Frontal cortex (tissue), 4 donors: Measurements from ENCODE around the gene SOX11. TPM values are rescaled to one million over a fixed set of nuclear protein-coding genes. Genes with fewer than 3 reads are reported as not detected.

Experiments used
- DNase-seq, 2 donors: peaks; one replicate each; pipeline ENCODE4 v3.0.0; 2012; ENCODE audit warnings: low spot score in 2 of 2
- FAIRE-seq: peaks from 2 replicates; lab custom pipeline; 2012; peaks lifted over from hg19 to GRCh38; lab: Jason Lieb, UNC
- total RNA-seq: library from RNA; depleted of rRNA; stranded (reverse); fragments of >200 nt; gene quantifications from one replicate; pipeline ENCODE4 v1.2.3, GENCODE V29; 2014
- donor health status: control.
- donor health status: control.
- donor health status: control.

The SOX11 gene
- total RNA-seq, 1 donor from 2014 or later, result 345 TPM

DNA sequence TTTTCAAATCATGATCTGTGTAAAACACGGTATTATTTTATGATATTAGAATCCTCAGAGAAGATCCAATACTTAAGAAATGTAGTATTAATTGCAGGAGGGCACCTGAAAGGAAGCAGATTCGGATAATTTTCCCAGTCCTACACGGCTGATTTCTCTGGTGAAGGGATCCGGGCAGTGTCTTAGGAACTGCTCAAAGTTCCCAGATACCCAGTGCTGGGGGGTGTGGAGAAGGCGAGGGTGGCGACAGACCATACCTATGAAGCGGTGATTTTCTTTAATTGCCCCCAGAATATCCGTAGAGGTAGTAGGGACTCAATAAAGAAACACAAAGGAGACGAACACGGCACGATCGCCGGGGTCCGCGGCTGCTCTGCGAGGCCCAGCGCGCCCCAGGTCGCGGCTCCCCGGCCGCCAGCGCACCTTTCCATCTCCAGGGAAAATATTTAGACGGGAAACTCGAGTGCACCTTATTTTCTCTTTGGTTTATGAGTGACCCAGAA, 1.4 kb upstream of the SOX11 start:
- DNase-seq, result no peak
- FAIRE-seq, result no peak

DNA sequence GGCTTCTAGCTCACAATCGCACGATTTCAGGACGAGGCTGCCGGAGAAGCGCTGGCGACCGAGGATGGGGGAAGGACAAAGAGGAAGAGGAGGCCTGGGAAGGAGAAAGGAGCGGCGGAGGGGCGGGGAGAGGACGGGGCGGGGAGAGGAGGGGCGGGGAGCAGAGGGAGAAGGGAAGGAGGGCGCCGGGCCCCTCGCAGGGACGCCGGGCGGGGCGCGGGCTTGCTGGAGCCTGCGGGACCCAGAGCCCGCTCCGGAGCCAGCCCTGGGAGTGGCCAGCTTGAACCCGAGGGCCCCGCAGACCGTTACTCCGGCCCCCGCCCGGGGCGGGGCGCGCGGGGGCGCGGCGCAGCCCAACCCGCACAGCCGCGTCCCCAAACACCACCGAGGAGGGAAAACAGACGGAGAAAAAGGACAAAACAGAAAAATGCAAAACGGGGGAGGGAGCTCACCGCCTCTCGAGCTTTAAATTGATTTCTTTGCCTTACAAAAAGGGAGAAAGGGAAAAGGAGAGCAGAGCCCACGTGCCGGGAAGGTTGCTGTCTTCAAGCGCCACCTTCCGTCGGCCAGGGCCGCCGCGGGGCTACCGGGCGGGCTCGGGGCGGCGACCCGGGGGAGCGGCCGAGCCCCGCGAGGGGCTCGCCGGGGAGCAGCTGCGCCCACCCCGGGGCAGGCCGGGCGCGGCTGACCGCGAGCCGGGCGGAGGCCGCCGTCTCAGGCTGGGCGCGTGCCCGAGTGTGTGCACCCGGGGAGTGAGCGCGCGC, 781 bp upstream of the SOX11 start:
- DNase-seq (peak in 1 of 2 donors; percentile 53), FAIRE-seq (no peak)

DNA sequence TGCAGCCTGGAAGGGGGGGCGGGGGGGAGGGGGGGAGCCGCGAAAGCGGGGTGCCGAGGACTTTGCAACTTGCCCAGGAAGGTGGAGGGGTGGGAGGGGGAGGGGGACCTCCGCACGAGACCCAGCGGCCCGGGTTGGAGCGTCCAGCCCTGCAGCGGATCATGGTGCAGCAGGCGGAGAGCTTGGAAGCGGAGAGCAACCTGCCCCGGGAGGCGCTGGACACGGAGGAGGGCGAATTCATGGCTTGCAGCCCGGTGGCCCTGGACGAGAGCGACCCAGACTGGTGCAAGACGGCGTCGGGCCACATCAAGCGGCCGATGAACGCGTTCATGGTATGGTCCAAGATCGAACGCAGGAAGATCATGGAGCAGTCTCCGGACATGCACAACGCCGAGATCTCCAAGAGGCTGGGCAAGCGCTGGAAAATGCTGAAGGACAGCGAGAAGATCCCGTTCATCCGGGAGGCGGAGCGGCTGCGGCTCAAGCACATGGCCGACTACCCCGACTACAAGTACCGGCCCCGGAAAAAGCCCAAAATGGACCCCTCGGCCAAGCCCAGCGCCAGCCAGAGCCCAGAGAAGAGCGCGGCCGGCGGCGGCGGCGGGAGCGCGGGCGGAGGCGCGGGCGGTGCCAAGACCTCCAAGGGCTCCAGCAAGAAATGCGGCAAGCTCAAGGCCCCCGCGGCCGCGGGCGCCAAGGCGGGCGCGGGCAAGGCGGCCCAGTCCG, 540 bp downstream of the SOX11 start:
- FAIRE-seq, result no peak
- DNase-seq, result no peak

DNA sequence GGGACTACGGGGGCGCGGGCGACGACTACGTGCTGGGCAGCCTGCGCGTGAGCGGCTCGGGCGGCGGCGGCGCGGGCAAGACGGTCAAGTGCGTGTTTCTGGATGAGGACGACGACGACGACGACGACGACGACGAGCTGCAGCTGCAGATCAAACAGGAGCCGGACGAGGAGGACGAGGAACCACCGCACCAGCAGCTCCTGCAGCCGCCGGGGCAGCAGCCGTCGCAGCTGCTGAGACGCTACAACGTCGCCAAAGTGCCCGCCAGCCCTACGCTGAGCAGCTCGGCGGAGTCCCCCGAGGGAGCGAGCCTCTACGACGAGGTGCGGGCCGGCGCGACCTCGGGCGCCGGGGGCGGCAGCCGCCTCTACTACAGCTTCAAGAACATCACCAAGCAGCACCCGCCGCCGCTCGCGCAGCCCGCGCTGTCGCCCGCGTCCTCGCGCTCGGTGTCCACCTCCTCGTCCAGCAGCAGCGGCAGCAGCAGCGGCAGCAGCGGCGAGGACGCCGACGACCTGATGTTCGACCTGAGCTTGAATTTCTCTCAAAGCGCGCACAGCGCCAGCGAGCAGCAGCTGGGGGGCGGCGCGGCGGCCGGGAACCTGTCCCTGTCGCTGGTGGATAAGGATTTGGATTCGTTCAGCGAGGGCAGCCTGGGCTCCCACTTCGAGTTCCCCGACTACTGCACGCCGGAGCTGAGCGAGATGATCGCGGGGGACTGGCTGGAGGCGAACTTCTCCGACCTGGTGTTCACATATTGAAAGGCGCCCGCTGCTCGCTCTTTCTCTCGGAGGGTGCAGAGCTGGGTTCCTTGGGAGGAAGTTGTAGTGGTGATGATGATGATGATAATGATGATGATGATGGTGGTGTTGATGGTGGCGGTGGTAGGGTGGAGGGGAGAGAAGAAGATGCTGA, 1.4 kb downstream of the SOX11 start:
- DNase-seq (peak in 1 of 2 donors; percentile 44), FAIRE-seq (no peak)

DNA sequence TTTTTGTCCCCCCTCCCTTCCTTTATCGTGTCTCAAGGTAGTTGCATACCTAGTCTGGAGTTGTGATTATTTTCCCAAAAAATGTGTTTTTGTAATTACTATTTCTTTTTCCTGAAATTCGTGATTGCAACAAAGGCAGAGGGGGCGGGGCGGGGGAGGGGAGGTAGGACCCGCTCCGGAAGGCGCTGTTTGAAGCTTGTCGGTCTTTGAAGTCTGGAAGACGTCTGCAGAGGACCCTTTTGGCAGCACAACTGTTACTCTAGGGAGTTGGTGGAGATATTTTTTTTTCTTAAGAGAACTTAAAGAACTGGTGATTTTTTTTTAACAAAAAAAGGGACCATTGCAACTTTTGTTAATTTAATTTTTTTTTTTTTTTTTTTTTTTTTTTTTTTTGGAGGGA, 2.1 kb downstream of the SOX11 start:
- peak; percentile 6 for FAIRE-seq
- no peak for DNase-seq

DNA sequence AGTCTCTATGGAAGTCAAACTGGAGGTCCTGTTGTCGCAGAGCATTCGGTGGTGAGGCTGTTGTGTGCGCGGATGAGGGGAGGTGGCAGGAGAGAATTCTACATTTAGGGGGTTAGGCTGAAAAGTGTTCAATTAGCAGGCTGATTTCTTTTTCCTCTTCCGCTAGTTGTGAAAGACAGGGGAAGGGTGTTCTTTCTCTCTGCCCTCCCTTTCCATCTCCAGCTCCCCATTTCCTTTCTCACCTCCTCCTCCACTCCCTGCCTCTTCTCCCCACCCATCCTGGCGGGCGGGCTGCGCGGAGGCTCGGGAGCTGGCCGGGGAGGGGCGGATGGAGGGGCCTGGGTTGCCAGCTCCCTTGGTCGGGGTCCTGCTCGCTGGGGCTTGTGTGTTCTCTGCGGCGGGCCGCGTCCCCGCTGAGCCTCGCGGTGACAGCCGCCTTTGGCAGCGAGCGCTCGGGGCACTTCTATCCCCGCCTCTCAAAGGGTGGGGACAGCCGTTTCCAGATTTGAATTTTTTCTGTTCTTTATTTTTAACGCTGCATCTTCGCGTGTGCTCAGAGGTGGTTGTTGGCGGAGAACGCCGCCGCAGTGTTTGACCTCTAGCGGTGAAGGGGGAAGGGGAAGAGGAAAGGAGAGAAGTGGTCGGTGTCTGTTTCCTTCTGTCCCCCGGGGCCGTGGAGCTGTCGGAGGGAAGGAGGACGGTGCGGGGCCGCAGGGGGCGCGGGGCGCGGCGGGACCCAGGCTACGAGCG, 3.6 kb downstream of the SOX11 start:
- FAIRE-seq, result no peak
- no peak for DNase-seq

DNA sequence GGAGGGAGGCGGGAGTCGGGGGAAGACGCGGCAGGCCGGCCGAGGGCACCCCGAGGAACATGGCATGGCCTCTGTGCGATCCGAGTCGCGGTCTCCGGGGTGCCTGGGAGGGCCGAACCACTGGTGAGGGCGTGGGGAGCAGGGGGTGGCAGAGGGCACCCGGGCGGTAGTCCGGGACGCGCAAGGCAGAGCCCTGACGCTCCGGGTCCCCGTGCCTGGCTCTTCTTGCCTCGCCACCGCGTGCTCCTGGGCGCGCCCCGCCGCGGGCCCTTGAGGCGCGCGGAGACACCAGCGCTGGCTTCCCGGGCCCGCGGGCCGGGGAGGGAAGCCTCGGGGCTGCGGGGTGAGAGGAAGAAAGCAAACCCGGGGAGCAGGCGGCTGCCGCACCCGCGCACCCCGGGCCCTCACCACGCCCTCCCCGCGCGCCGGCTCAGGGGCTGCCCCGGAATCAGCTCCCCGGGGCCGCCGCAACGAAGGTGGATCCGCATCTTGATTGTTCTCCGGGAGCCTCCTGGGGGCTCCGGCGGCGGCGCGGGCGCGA, 4.3 kb downstream of the SOX11 start:
- FAIRE-seq, result no peak
- DNase-seq, result no peak

DNA sequence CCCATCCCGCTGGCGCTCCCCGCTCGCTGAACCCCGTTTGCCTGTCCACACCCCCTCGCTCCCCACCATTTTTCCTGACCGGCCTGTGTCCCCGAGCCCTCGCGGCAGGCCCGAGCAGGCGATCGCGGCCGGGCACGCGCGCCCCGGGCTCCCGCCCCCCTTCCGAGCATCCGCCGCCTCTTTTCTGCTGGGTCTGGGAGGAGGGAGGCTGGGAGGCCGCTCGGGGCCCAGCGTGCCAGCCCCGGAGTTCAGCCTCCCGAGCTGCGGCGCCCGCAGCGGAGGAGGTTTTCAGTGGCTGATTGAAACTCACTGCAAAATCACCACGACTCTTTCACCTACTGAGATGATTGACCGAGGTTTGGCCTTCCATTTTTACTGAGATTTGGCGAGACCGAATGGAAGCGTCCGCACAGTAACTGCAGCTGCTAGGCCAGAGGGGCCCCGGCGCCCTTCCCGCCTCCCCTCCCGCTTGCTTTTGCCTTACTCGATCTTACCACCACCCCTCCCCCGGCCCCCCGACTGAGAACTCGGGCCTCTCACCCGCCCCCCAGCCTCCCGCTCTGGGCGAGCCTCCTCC, 4.8 kb downstream of the SOX11 start:
- DNase-seq (peak in 1 of 2 donors; percentile 55), FAIRE-seq (no peak)

DNA sequence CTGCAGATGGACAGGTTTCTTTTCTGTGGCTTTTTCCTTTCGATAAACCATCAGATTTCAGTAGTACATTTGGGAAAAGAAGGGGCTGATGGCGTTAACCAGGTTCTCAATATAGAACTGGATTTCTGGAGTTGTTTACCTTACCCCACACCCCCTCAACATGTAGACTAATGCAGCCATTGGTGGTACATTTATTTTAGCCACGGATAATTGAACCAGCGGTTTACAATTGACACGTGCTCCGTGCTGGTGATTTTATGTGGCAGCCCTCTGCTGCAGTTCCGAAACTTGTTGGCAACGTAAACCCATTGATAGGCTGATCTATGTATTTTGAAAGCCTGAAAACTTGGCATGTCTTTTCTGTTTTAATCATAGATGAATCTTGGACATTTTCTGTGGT, 5.4 kb downstream of the SOX11 start:
- no peak for FAIRE-seq
- no peak for DNase-seq

DNA sequence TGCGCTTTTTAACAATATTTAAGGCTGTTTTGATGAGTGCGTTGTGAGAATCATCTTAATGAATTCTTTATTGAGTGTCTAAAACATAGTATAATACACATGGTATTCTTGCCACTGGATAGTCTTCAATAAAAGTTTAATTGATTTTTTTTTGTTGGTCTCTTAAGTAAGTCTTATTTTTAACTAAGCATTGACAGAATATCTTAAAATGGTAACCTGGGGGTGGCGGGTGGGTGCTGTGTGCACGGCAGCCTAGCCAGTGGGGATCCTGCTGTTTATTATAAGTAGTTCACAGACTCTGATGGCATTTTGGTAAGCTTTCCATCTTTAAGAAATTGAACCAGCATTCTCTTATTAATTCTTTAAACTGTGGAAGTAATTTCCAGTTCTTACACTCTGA, 6.0 kb downstream of the SOX11 start:
- no peak for DNase-seq
- no peak for FAIRE-seq

DNA sequence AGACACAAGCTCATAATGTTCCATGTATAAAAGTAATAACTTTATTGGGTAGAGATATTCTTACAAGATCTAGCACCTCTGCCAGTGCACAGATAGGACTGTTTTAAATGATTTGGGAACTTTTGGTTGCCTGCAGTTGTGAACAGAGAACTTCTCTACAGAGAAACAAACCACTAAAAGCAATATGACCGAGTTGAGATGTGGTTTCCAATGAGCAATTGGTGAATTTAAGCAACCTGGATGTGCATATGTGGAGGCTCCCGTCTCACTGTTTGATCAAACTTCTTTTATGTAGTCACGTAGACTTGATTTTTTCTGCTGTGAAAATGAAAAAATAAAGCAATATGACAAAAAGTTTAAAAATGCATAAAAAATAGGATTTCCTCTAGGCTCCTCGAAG, 7.8 kb downstream of the SOX11 start:
- FAIRE-seq (no peak), DNase-seq (no peak)

DNA sequence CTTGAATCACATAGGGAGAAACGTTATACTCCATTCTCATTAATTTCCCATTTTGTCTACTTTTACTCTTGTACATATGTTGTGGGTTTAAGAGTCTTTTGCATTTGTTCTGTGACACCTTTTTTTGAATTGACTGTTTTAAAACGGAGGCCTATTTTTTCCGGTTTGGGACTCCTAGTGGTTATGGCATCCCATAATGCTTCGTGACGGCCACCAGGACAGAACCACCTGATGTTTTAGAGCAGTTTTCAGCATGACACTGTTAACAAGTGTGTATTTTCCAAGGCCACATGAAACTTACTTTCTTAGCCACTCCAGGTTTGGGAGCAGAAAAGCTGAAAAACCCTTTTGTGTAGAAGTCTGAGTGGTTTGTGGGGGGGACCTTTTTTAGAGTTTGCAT, 8.4 kb downstream of the SOX11 start:
- DNase-seq (no peak), FAIRE-seq (no peak)

DNA sequence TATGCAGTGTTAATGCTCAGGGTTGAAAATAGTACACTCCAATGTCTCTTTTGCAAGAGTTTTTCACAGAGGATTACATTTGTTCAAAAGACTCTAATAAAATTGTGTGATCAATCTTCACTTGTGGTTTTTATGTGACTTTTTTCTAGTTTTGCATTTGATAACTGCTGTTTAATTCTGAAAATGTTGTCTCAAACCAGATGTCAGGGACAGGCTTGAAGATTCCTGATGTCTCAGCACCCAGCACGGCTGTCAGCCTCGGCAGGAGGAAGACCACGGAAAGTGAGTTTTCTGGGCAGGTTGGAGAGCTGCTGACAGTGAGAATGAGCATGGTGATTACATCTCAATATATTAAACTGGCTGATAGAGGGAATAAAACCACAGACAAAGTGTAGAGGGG, 9.1 kb downstream of the SOX11 start:
- DNase-seq (no peak), FAIRE-seq (no peak)

DNA sequence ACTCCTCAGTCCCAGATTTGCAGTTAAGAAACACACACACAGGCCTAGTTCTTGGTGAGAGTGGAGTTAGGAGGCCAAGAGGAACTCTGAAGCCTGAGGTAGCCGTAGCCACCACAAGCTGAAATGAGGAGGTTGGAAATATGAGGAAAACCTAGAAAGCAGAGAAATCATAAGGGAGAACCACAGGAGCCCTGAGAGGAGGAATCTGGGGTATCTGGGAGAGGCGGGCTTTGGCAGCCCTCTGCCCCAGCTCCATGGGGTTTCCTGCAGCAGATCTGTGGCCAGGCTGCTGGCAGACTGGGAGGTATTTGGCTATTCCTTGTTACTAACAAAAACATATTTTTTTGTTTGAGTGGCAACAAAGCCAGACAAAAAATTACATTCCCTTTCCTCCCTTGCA, 11.0 kb downstream of the SOX11 start:
- FAIRE-seq (no peak), DNase-seq (no peak)

DNA sequence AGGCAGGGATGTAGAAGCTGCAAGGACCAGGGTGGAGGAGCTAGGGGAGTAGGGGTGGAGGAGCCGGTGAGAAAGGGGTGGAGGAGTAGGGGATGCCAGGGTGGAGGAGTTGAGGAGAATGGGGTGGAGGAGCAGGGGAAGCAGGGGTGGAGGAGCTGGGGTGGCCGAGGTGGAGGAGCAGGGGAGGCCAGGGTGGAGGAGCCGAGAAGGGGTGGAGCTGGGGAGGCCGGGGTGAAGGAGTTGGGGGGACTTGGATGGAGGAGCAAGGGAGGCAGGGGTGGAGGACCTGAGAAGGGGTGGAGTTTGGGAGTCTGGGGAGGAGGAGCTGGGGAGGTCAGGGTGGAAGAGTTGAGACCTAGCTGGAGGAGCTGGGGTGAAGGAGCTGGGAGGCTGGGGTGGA, 13.3 kb downstream of the SOX11 start:
- DNase-seq, result no peak
- FAIRE-seq, result no peak

DNA sequence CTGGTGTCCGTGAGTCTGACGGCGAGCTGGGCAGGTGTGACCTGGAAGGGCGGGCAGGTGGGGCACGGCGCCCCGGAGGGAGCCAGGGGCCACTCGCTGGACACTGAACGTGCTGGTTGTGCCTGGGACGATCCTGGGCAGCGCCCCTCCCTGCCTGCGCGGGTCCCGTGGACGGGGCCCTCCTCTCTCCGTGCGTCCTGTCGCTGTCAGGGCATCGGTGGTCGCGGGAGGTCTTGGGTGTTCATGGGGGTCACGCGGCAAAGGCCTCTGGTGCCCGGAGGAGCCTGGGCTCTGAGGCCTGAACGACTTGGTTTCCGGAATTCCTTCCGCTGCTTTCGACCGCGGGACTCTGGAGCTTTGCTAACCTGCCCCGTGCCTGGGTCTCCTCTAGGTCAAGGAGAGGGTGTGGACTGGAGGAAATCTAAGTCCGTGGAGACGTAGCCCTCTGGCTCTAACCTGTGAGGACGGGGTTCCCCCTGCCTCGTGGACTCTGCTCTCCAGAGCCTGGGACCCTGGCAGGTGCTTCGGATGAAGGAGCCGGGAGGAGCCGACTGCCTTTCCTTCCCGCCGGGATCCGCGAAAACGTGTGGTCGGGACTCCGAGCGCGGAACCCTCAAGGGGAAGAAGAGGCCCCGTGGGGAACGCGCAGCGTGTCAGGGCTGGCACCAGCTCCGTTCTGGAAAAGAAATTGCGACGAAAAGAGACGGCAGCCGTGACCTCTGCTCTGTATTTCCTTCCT, 14.7 kb downstream of the SOX11 start:
- FAIRE-seq (no peak), DNase-seq (no peak)

DNA sequence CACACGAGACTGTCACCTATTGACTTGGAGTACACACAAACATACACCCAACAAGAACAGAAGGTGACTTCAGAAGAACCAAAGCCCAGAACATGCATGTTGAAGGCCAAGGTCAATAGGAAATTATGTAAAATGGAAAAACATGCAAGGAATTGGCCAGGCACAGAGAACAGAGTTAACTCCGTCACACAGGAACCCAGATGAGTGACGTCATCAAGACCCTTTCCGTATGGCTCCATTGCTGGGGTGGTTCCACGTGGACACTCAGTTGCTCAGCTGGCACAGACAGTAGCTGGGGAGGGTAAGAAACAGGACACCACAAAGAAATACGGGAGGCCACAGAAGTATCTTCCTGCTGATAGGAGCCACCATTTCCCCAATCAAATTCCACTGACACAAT, 18.4 kb downstream of the SOX11 start:
- FAIRE-seq (no peak), DNase-seq (no peak)

DNA sequence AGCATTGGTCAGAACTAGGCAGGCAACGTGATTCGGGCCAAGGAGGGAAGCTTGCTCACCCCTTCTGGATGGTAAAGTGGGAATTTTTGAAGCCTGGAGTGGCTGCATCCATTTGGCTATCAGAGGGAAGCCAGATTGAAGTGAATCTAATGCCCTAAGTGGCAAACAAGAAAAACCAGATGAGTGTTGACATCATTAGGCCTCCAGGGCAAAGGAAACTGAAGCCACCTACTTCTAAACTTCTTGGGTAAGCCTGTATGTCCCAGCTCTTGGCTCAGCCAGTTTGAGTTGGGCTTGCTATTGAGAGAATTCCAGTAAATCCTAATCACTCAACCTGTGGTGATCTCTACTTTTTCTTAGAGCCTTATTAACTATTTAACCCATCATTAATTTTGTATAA, 20.9 kb downstream of the SOX11 start:
- FAIRE-seq (no peak), DNase-seq (no peak)
